GM21515 (cell line): ENCODE results near the gene CCDC192.

ENCODE experiments used
- ATAC-seq: cut with Tn5 transposase; IDR thresholded peaks from one replicate; pipeline ENCODE4 v1.9.1; 2021; ENCODE audit not compliant: unreplicated experiment

CCDC192 gene

DNA sequence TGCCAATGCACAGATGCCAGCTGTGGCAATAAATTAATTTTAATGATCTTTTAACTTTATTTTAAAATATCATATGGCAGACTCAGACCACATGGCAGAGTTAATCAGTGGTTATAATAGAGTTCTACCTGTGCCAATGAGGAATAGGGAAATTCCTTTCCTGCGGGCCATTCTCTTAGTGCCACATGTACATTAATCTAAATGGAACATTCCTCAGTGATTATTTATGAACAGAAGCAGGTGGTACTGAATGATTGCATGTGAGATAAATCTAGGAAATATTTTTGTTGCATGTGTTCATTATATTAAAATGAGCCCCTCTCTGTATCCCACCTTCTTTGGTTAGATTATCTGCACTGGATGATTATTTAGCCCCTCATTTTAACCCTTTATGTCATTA lies 102.3 kb downstream of the CCDC192 start:
- ATAC-seq: no peak

DNA sequence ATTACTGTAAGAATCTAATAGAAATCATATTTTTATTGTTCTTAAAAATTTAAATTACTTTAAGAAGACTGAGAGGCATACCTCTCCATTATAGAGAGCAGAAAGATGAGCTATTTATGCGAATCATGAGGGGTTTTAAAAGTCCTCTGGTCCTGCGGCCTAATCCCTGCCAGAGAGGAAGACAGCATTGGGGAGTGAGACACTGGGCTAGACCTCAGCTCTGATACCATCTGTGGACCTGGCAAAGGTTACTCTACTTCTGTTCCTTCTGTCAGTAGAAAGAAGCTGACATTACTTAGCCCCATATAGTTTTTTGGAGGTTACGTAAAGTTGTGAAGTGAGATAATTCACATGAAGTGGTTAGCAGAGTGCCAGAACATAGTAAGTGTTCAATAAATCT lies 103.6 kb downstream of the CCDC192 start:
- no peak for ATAC-seq

DNA sequence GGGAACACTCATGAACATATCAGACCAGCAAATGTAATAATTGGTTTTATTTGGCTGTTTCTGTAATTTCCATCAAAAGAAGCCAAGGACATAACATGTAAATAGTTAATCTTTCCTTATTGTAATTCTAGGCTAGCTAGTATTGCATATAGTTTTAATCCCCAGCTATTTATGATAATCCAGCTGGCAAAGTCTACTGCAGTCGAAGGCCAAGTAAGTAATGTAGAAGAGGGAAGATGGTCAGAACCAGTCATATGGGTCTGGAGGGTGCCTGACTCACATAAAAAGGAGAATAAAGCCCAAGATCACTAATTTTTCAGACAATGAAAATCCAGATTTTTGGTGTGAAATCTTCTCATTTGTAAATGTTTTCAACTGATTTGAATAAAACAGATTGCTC lies 106.3 kb downstream of the CCDC192 start:
- no peak for ATAC-seq

DNA sequence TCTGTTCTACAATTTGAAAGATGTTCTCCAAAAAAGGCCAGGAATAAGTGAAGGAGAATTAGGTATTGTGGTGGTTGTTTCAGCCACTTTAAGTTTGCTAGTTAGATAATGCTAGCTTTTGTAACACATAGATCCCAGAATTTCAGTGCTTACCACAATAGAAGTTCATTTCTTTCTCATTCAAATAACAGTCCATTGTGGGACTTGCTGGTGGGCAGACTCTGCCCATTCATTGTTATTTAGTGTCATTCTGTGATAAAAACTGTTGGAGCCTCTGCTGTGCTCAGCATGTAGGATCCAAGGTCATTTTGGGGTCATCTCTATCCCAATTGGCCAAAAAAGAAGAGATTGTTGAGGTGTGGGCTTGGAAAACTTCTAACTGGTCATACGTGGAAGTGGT lies 106.8 kb downstream of the CCDC192 start:
- ATAC-seq: no peak

DNA sequence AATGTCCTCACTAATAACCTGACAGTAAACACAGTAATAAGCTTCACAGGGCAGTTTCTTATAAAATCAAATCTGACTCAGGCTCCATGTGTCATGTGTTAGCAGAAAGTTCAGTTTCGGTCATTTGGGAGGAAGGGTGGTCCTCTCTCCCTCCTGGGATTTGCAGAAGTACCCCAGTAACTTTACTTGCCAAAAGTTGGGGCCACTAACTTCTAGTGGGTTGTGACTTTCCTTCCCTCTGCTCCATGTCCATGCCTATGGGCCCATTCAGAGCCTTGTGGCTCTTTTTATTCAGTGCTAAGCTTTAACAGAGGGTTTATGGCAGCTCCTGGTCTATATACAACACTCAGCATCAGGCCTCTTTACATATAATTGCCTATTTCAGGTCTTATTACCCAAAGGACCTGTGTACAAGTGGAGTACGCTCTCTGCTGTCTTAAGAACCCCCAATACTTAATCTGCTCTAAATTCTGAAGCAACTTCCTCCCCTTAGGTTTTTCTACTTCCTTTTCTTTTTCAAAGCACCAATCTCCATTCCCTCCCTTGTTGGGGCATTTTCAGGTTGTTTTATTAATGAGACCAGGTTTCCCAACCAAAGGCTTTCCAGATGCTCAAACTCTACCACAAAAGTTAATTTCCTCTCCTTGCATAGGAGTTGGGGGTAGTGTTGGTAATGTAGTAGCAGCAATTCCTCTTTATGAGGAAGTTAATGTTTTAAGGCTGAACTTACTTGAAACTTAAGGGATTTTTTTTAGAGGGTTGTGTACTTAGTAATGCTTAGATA lies 107.7 kb downstream of the CCDC192 start:
- no peak for ATAC-seq

DNA sequence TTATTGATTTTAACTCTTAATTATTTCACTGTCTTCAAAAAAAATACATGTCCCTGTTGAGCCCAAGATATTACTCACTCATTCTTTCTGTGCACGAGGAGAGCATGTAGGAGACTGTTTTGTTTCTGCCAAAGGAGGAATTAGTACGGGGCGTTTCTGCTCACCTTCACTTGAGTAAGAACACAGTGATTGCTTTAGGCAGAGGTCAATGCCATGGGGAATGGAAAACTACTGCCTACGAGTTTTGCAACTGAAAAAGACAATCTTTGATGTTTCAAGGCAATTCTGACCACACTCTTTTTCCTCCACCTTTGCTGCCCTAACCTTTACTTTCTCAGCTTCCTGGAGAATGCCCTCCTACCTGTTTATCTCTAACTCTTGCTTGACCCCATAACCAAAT lies 109.4 kb downstream of the CCDC192 start:
- no peak for ATAC-seq

DNA sequence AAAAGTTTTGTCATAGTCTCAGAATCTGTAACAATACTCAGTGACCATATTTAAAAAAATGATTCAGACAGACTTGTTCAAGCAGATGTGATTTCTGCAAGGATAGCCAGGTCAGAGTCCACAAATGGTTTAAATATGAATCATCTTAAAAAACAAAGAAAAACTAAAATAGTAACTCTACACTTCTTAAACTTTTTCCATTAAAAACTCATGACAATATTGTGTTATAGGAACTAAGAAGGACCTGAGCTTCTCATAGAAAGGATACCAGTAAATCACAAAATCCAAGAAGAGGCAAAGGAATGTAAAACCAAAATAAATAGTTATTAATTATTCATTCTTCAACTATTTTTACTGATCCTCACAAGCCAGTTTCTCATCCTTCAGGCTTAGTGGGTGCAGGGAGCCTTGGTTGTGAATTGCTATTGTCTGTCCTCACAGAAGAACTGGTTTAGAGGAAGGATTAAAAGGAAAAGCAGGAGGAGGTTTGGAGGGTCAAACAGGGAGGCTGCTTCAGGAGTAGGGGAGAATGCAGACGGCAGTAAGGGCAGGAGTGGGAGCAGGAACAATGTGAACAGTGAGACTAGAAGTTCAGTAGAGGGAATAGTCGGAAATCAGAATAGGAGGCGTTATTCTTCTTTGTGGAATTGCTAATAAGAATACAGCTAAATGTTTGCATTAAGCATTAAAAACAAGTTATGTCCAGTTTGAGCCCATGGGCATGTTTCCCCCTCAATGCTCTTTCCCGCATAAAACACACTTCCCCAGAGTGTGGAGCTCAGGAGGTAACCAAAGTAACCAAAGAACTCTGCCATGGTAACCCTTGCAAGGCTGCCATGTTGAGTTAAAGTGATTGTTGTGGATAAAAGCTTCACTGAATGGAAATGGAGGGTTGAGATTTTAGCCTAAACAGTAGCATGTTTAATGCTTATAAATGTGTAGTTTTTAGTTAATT lies 110.7 kb downstream of the CCDC192 start:
- ATAC-seq: no peak

DNA sequence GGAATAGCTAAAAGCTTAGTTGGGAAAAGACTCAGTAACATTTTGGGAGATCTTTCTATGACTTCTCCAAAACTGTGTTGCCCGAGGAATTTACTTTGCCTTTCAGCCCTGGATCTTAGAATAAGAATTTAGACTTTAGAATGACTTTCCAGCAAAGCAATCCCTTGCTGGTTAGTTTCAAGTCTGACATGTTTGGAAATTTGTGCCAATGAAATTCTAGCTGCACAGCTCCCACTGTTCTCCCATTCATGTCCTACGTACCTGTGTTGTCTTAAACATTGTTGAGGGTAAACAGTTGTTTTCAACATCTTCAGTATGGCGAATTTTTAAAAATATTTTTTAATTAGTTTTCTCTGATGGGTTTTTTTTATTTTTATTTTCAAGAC lies 111.4 kb downstream of the CCDC192 start:
- no peak for ATAC-seq

DNA sequence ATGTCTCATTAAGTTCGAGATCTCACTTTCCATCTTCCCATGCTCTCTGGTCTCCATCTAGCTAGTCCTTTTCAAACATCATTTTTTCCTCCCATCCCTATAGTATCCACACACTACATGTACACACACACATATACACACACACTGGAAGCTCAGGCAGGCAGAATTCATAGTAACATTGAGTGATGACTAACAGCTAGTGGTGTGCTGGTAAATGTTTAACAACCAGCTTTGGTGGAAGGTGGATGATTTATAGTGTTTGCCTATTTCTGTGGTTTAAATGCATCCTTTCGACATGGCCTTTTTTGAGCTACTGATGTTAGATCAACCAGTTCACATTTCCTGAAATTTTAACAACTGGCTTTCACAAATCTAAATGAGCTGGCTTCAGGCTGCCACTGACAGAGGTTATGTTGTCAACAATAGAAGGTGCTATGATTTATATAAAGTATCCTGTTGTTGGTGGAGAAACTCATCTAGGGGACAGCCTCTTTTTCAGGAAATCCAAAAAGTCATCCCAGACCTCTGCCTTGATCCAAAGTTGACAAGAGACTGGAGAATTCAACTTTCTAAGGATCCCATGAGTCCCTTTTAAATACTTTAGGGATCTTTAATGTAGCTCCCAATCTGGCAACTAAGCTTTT lies 117.8 kb downstream of the CCDC192 start:
- ATAC-seq: peak; percentile 74

DNA sequence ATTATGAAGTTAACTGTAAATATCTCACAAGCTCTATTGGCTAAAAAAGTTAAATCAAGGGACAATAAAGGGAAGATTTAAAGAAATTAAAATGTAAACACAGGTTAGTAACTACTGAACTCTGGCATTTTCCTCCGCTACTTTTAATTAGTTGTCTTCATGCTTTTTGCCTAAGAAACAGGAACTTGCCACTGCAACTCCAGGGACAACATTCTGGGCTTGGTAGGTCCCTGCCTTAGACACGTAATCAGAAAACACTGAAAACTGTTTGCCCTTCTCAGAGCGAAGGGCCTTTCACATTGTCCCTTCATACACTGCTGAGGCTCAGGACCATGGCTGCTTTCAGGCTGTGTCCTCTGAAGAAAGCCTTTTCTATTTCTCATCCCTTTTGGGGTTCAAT lies 118.7 kb downstream of the CCDC192 start:
- no peak for ATAC-seq

DNA sequence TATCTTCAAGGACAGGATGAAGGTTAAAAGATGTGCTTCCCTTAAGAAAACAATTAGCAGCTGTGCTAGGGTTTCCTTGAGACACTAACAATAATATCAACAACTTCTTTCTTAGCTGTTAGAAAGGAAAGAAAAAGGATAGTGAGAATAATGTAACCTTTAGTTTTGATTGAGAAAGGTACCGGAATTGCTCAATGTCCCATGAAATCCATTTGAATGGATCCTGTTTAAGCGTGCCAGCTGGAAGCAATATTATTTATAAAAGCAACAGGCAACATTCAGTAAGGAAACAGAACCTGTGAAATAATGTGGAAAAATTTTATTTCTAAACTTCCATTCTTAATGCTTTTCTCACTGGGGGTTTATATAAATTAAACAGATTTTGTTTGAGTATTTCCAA lies 120.9 kb downstream of the CCDC192 start:
- no peak for ATAC-seq

DNA sequence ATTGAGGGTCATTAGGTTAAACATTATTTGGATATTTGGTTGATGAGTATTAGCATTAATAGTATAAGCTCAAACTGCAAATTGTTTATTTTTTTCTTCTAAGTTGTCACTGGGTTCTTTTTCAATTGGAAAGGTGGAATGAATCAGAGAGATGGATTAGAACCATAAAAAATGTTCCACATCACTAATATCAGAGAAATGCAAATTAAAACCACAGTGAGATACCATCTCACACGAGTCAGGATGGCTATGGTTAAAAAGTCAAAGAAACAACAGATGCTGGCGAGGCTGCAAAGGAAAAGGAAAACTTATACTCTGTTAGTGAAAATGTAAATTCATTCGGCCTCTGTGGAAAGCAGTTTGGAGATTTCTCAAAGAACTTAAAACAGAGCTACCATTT lies 122.8 kb downstream of the CCDC192 start:
- ATAC-seq: no peak

DNA sequence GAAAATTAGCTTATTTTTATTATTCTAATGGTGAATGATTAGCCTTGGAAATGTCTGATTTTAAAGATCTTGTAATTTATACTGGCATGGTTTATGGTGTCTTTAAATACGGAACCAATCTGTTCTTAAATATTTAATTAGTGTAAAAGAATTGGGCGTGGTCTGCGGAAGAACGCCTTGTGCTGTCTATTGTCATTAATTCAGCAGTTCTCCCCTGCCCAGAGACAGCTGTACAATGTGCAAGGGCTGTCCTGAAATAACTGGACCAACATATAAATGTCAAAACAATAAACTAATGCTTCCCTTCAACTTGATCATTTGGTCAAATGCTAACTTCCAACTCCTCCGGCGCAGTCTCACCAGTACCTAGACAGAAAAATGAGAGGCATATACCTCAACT lies 124.3 kb downstream of the CCDC192 start:
- no peak for ATAC-seq

DNA sequence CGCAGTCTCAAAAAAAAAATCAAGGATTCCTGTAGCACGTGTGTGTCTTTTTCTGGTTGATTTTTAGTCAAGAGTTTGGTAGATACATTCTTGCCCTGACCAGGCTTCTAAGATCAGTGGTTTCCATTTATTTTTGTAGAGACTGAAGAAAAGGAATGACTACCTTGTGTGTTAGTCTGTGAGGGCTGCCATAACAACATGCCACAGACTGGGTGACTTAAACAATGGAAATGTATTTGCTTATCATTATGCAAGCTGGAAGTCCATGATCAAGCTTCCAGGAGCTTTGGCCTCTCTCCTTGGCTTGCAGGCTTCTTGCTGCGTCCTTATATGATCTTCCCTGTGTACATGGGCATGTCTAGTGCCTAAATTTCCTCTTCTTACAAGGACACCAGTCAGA lies 127.0 kb downstream of the CCDC192 start:
- no peak for ATAC-seq

DNA sequence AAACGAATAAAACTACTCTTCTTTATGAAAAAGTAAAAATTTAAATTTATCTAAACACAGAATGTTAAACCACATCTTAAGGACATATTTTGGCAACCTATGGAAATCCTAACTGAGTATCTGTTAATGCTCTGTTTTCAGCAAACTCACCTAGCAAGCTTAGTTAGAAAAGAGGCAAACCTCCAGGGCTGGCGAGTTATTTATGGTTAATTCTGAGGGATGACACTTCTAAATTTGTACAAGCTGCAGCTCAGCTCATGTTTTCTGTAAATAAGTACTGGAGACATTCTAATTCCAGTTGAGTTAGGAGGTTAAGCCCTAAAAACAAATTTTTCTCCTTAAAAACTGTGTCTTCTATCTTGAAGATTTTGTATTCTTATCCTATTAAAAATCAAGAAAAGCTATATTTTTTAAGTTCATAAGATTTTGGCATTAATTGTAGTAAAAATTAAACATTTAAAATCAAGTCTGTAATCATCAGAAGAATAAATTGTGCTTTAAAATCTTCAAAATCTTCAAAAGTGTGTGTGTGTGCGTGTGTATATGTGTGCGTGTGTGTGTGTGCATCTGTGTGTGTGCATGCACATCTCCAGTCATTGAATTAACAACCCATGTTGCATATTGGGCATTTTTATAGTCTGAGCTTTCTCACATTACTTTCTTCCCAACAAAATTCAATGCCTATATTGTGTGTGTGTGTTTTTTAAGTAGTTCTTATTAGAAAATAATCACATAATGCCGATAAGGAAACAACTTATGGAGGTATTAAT lies 127.8 kb downstream of the CCDC192 start:
- no peak for ATAC-seq

DNA sequence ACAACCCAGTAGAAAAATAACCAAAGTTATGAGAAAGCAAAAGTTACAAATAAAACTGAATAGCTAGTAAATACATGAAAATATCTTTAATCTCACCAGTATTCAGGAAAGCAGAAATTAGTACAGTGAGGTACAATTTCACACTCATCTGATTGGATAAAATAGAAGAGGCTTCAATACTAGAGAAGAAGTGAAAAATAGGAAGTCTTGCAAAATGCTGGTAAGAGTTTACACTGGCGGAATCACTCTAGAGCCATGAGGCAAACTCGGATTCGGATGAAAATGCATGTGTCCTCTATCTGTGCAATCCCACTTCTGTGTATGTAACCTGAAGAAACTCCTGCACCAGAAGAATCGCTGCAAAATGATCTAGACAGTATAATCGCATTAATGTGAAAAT lies 128.9 kb downstream of the CCDC192 start:
- ATAC-seq: no peak

DNA sequence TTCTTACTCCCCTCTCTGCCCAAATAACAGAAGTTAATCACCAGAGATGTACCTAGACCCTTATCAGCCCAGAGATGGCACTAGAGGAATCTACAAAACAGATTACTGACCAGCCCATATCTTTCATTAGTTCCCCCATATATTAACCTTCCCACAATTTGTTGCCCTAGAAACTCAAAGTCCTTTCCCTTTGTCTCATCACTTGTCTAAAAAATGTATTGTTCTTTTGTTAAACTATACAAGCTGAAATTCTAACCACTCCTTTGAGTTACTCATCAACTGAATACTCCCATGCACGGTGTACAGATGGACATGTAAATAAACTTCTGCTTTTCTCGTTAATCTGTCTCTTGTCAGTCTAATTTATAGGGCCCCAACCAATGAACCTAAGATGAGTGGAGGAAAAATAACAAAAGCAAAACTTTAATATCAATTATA lies 130.9 kb downstream of the CCDC192 start:
- ATAC-seq: no peak

DNA sequence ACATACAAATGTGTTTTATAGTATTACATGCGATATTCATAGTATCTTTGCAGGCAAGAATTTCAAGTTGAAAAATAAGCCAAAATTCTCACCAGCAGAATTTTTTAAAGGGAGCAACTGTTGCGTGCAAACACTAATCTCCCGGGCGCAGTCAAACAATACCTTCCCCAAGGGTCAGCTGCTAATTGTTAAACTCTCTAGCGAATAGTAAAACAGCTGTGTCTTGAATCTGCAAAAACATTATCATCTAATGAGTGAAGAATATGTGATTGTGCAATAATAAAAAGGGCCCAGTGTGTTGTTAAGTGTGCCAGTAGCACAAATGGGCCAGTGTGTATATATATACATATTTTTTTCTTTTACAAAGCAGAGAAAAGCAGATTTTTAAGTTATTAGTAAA lies 131.4 kb downstream of the CCDC192 start:
- ATAC-seq: no peak

DNA sequence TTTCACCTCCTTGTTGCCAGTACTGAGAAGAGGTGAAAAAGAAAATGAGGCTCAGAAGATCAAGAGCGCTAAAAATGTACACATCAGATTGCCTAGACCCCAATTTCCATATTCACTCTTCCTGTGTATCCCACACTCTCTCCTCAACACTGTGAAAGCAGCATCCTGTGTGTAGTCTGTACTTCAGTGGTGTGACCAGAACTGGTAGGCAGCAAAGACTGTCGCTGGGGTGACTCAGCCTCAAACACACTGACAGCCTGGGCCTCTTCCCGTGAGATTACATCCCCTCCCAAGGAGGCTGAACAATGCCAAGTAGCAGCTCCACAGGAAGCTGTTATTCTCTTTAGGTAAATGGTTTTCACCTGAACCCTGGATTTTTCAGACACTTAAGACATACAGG lies 135.5 kb downstream of the CCDC192 start:
- no peak for ATAC-seq

DNA sequence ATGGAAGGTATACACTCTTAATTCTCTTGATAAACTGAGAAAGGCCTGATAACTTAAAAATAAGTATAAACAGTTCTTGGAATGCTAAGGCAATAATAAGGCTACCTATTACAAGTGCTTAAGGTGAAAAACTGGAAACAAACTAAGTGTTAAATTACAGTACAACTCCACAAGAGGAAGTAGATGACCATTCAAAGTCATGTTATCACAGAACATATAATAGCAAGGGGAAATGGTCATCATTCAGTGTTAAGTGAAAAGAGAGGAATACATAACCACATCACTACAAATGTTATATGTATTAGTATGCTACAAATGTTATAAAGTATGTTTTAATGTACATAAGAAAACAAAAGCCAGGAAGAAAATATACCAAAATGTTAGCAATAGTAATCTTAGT lies 135.9 kb downstream of the CCDC192 start:
- no peak for ATAC-seq
